NT2/D1 (cell line): ENCODE measurements around the gene STXBP3.
"Not testable (repeated sequence)": the region's sequence is repeated elsewhere in the genome, so short reads cannot be mapped to it uniquely, and the experiment has no call there.

Source experiments
- DNase-seq: peaks from one replicate; pipeline ENCODE4 v3.0.0-alpha.2; 2011; ENCODE audit warnings: low read depth, low spot score
- H3K27me3 ChIP-seq: 2 replicates; pipeline ENCODE4 v1.6.0; 2011; ENCODE audit warnings: mild to moderate bottlenecking; ENCODE audit not compliant: insufficient read length, insufficient read depth
- H3K36me3 ChIP-seq: 2 replicates; pipeline ENCODE4 v1.6.1; 2011; ENCODE audit warnings: mild to moderate bottlenecking, low read length, mixed read lengths; ENCODE audit not compliant: insufficient read depth, insufficient read length
- H3K4me1 ChIP-seq: 2 replicates; pipeline ENCODE4 v1.5.1; 2011; ENCODE audit not compliant: insufficient read depth, insufficient read length
- H3K4me3 ChIP-seq: 2 replicates; pipeline ENCODE4 v1.5.1; 2011; ENCODE audit warnings: low read depth; ENCODE audit not compliant: insufficient read length
- H3K9ac ChIP-seq: 2 replicates; pipeline ENCODE4 v1.6.0; 2011; ENCODE audit warnings: low read depth; ENCODE audit not compliant: insufficient read length
- H3K9me3 ChIP-seq: 2 replicates; pipeline ENCODE4 v1.5.1; 2011; ENCODE audit warnings: mild to moderate bottlenecking, low read length; ENCODE audit not compliant: insufficient read depth
- SUZ12 ChIP-seq: IDR thresholded peaks from 2 replicates; pipeline ENCODE4 v1.6.1; 2011; ENCODE audit not compliant: insufficient read length, insufficient read depth; ENCODE audit errors: extremely low read depth
- YY1 ChIP-seq: IDR thresholded peaks from 2 replicates; pipeline ENCODE4 v1.6.1; 2011; ENCODE audit not compliant: insufficient read length, insufficient read depth
- ZNF274 ChIP-seq: IDR thresholded peaks from 2 replicates; pipeline ENCODE4 v1.6.1; 2011; ENCODE audit warnings: mild to moderate bottlenecking, low read depth, low read length

The STXBP3 gene

GRCh38 chr1:108758796-108759195 is 12.3 kb downstream of the STXBP3 start:
- H3K9me3 ChIP-seq = no peaks in the 10 kb centered on the region
- TF ChIP-seq ZNF274 (no peak), SUZ12 (no peak), YY1 (no peak)
- no peak overlapping the region for H3K4me3 ChIP-seq
- peaks cover 69% of the 10 kb centered on the region for H3K36me3 ChIP-seq
- H3K9ac ChIP-seq = no peak overlapping the region
- no peaks in the 10 kb centered on the region for H3K4me1 ChIP-seq
- DNase-seq = no peak
- H3K27me3 ChIP-seq = no peaks in the 10 kb centered on the region

GRCh38 chr1:108767115-108767514 is 20.6 kb downstream of the STXBP3 start:
- Histone ChIP-seq H3K4me1 (no peaks in the 10 kb centered on the region), H3K4me3 (no peak overlapping the region), H3K36me3 (peaks cover 30% of the 10 kb centered on the region), H3K27me3 (no peaks in the 10 kb centered on the region), H3K9ac (no peak overlapping the region), H3K9me3 (no peaks in the 10 kb centered on the region)
- TF ChIP-seq SUZ12 (no peak), YY1 (no peak), ZNF274 (no peak)
- DNase-seq = no peak

- H3K4me1 ChIP-seq = no peaks in the 10 kb centered on the region
- no peak for TF ChIP-seq SUZ12
- no peak for TF ChIP-seq ZNF274
- TF ChIP-seq YY1 = no peak
- H3K9me3 ChIP-seq = no peaks in the 10 kb centered on the region
- H3K36me3 ChIP-seq = peaks cover 30% of the 10 kb centered on the region
- no peak for DNase-seq
- H3K9ac ChIP-seq = no peak overlapping the region
- H3K27me3 ChIP-seq = no peaks in the 10 kb centered on the region
- H3K4me3 ChIP-seq = no peak overlapping the region
Observed at GRCh38 chr1:108767708-108768107, 21.2 kb downstream of the STXBP3 start.

GRCh38 chr1:108777839-108778238 is 31.4 kb downstream of the STXBP3 start:
- no peaks in the 10 kb centered on the region for H3K27me3 ChIP-seq
- no peak overlapping the region for H3K9ac ChIP-seq
- no peak for DNase-seq
- H3K9me3 ChIP-seq = no peaks in the 10 kb centered on the region
- H3K4me1 ChIP-seq = no peaks in the 10 kb centered on the region
- H3K36me3 ChIP-seq = peaks cover 77% of the 10 kb centered on the region
- TF ChIP-seq YY1 (no peak), ZNF274 (no peak), SUZ12 (no peak)
- no peak overlapping the region for H3K4me3 ChIP-seq

GRCh38 chr1:108779455-108779854 is 33.0 kb downstream of the STXBP3 start:
- DNase-seq = no peak
- Histone ChIP-seq H3K9me3 (peaks cover 15% of the 10 kb centered on the region), H3K4me3 (no peak overlapping the region), H3K36me3 (peaks cover 79% of the 10 kb centered on the region), H3K27me3 (no peaks in the 10 kb centered on the region), H3K9ac (no peak overlapping the region), H3K4me1 (no peaks in the 10 kb centered on the region)
- TF ChIP-seq ZNF274 = no peak
- no peak for TF ChIP-seq SUZ12
- no peak for TF ChIP-seq YY1

GRCh38 chr1:108780937-108781574 is 34.6 kb downstream of the STXBP3 start:
- Histone ChIP-seq H3K4me1 (no peaks in the 10 kb centered on the region), H3K4me3 (no peak overlapping the region), H3K27me3 (no peaks in the 10 kb centered on the region), H3K9me3 (peaks cover 31% of the 10 kb centered on the region), H3K9ac (no peak overlapping the region), H3K36me3 (peaks cover 75% of the 10 kb centered on the region)
- TF ChIP-seq ZNF274 = no peak
- TF ChIP-seq YY1 = no peak
- TF ChIP-seq SUZ12 = no peak
- DNase-seq = no peak

- not testable (repeated sequence) for H3K27me3 ChIP-seq
Observed at GRCh38 chr1:108781575-108781944, 35.1 kb downstream of the STXBP3 start.

GRCh38 chr1:108785264-108785663 is 38.8 kb downstream of the STXBP3 start:
- Histone ChIP-seq H3K36me3 (peaks cover 45% of the 10 kb centered on the region), H3K9me3 (peaks cover 42% of the 10 kb centered on the region), H3K9ac (no peak overlapping the region), H3K27me3 (no peaks in the 10 kb centered on the region), H3K4me1 (no peaks in the 10 kb centered on the region), H3K4me3 (no peak overlapping the region)
- no peak for TF ChIP-seq ZNF274
- peak; percentile 20 for DNase-seq

More at GRCh38 chr1:108781575-108781944, 35.1 kb downstream of the STXBP3 start:
- H3K9ac ChIP-seq, H3K4me1 ChIP-seq, DNase-seq, H3K4me3 ChIP-seq: not testable (repeated sequence)
- Histone ChIP-seq H3K9me3 (peaks cover 36% of the 10 kb centered on the region), H3K36me3 (peaks cover 75% of the 10 kb centered on the region)
